ENCODE results near the gene MCC.

GRCh38 chr5:113085084-113085414 is 403.2 kb downstream of the MCC start:
- TF ChIP-seq CTCF (IDR thresholded peaks at IDR 0.05; ENCODE audit: insufficient read depth, low read length) = no peak
- no peak for TF ChIP-seq POLR2AphosphoS5 (IDR thresholded peaks at IDR 0.05; ENCODE audit: low read depth)
- no peak for TF ChIP-seq GABPA (IDR thresholded peaks at IDR 0.05; ENCODE audit: low read depth)
- no peak for TF ChIP-seq REST (IDR thresholded peaks at IDR 0.05; ENCODE audit: insufficient replicate concordance, low read depth)
